ENCODE measurements around the gene LRRC74A.

LRRC74A gene

GRCh38 chr14:76826122-76826521 lies at the start of gene LRRC74A:
LRRC74A (plus strand) TSS chr14:76826408; CDS start chr14:76826698, 290 bp downstream.
- DNase-seq (ENCODE audit: low spot score), result no peak

GRCh38 chr14:76776428-76777251 lies 49.6 kb upstream of the LRRC74A start:
- DNase-seq (ENCODE audit: low spot score), result no peak

GRCh38 chr14:76777721-76778120 lies 48.5 kb upstream of the LRRC74A start:
- DNase-seq (ENCODE audit: low spot score), result no peak

- no peak for DNase-seq (ENCODE audit: low spot score)
These were observed 47.5 kb upstream of the LRRC74A start for GRCh38 chr14:76778546-76779215.

GRCh38 chr14:76779221-76780057 lies 46.8 kb upstream of the LRRC74A start:
- no peak for DNase-seq (ENCODE audit: low spot score)

GRCh38 chr14:76780058-76780345 lies 46.2 kb upstream of the LRRC74A start:
- no peak for DNase-seq (ENCODE audit: low spot score)

GRCh38 chr14:76780360-76780759 lies 45.8 kb upstream of the LRRC74A start:
- no peak for DNase-seq (ENCODE audit: low spot score)

- DNase-seq (ENCODE audit: low spot score), result no peak
These were observed 45.1 kb upstream of the LRRC74A start for GRCh38 chr14:76780875-76781647.

GRCh38 chr14:76781648-76782051 lies 44.6 kb upstream of the LRRC74A start:
- DNase-seq (ENCODE audit: low spot score), result no peak

- DNase-seq (ENCODE audit: low spot score), result no peak
These were observed 43.9 kb upstream of the LRRC74A start for GRCh38 chr14:76782115-76782884.

GRCh38 chr14:76782885-76783566 lies 43.2 kb upstream of the LRRC74A start:
- DNase-seq (ENCODE audit: low spot score), result no peak

GRCh38 chr14:76784266-76784874 lies 41.8 kb upstream of the LRRC74A start:
- DNase-seq (ENCODE audit: low spot score), result no peak

- peak; percentile 97 for DNase-seq (ENCODE audit: low spot score)
These were observed 41.3 kb upstream of the LRRC74A start for GRCh38 chr14:76784881-76785280.

- DNase-seq (ENCODE audit: low spot score), result no peak
These were observed 39.6 kb upstream of the LRRC74A start for GRCh38 chr14:76786601-76787000.

GRCh38 chr14:76792422-76792821 lies 33.8 kb upstream of the LRRC74A start:
- no peak for DNase-seq (ENCODE audit: low spot score)

GRCh38 chr14:76793324-76793723 lies 32.9 kb upstream of the LRRC74A start:
- DNase-seq (ENCODE audit: low spot score), result no peak

GRCh38 chr14:76793956-76794355 lies 32.3 kb upstream of the LRRC74A start:
- DNase-seq (ENCODE audit: low spot score), result no peak

- no peak for DNase-seq (ENCODE audit: low spot score)
These were observed 19.8 kb upstream of the LRRC74A start for GRCh38 chr14:76806446-76806845.

GRCh38 chr14:76808011-76808410 lies 18.2 kb upstream of the LRRC74A start:
- no peak for DNase-seq (ENCODE audit: low spot score)

GRCh38 chr14:76808990-76809389 lies 17.2 kb upstream of the LRRC74A start:
- DNase-seq (ENCODE audit: low spot score), result no peak
